HG02798 (cell line): ENCODE results near the gene PKP1.
A peak's percentile ranks its signal among the peaks of the same experiment; 100 is the strongest.

Source experiments
- ATAC-seq: cut with Tn5 transposase; IDR thresholded peaks from one replicate; pipeline ENCODE4 v1.9.1; 2021; ENCODE audit warnings: mild to moderate bottlenecking; ENCODE audit not compliant: unreplicated experiment, poor library complexity

Gene PKP1

DNA sequence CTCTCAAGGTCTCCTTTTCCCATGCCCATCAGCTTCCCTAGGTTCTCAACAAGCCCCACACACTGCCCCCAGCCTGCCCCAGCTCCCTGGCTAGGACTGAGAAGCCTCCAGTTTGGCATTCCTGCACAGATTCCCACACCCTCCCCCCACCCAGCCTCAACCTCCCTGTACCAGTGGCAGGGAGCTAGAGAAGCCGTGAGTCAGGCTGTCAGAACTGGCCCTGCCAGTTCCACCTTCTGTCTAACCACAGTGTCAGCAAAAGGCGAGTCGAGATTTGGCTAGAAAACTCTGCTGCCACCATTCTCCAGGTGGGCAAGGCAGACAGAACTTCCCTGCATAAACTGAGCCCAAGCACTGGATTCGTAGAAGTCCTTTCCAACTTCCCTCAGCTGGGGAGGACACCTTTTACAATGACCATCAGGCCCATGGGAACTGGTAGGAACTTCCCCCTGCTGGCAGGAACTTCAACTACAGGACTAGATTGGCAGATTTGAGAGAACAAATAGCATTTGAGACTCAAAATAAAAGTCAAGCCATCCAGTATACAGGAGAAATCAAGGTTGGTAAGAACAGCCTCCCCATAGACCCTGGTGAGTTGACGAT, 63.1 kb downstream of the PKP1 start:
- ATAC-seq, result no peak

DNA sequence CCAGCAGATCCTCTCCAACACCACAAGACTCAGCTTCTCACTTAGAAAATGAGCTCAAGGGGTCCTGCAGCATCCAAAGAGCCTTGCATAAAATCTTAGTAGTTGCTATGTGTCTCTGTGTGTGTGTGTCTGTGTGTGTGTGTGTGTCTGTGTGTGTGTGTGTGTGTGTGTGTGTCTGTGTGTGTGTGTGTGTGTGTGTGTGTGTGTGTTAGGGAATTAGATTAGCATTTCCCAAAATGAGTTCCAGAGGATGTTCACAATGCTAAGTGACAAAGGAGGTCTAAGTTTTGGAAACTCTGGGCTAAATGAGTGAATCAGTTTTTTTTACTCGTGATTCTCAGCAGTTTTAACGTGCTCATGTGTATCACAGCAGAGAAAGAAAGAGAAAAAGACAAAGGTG, 63.7 kb downstream of the PKP1 start:
- ATAC-seq, result no peak

DNA sequence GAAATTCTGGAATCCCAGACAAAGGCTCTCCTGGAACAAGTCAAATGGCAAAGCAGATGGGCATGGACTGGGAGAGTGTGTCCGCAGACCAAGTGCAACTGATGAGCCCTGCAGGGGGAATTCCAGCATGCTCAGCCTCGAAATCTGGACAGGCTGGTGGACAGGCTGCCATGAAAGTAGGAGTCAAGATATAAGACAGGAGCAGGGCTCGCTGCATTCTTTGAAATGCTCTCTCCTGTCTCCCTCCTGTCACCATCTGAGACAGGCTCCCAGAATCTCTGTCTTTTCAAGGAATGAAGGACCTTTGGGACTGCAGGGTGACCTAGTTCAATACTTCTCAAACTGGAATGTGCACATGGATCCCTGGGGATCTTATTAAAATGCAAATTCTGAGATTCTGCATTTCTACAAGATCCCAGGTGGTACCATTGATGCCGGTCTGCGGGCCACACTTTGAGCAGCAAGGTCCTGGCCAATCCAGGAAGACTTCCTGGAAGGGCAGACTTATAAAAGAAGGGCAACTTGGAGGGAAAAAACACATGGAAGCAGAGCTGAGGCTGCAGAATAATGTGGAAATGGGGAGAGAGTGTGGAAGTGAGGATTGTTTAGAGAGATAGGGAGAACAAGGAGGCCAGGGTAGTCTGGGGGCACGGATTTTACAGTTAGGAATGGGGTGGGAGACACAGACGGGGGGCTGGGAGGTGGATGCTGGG, 64.3 kb downstream of the PKP1 start:
- ATAC-seq, result no peak

DNA sequence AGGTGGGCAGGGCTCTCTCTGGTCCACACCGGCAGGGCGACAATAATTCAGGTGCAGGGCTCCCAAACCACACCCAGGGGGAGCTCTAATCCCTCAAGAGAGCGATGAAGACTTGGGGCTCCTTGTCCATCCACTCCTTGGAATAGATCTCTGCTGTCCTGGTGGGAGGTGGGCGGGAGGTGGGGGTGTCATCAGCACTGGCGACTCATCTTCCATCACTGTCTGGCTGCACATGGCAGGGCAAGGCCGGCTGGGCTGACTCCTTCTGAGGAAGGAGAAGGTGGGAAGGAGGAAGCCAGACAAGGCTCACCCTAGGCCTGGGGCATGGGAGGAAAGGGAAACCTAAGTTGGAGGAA, 64.9 kb downstream of the PKP1 start:
- ATAC-seq, result peak; percentile 69

DNA sequence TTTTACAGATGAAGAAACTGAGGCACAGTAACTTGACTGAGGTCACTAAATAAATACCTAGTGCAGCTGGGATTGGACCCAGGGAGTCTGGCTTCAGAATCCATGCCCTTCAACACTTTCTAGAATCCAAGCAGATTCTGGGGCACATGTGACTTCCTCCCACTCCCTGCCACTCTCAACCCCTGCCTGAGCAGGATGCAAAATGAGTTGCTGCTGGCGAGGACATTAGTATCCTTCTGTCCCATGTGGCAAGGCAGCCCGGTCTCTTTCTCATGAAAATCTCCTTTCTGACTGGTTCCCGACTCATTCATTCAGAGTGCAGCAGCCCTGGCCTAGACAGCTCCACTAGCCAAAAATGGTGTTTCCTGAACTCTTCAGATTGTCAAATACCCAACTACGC, 65.8 kb downstream of the PKP1 start:
- no peak for ATAC-seq

DNA sequence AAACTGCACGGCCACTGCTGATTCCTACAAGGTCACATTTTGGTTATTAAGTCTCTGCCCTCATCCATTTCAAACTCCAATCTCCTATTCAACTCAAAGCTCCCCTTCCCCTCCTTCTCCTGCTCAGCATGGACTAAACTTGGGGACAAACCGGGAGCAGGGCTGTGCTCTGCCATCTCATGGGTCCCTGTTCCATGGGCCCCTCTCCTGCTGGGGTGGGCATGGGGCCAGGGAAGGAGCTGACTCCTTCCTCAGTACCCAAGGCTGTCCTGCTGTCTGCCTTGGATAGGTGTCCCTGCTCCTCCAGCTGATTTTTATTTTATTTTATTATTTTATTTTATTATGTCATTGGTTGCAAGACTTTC, 67.0 kb downstream of the PKP1 start:
- ATAC-seq, result no peak

DNA sequence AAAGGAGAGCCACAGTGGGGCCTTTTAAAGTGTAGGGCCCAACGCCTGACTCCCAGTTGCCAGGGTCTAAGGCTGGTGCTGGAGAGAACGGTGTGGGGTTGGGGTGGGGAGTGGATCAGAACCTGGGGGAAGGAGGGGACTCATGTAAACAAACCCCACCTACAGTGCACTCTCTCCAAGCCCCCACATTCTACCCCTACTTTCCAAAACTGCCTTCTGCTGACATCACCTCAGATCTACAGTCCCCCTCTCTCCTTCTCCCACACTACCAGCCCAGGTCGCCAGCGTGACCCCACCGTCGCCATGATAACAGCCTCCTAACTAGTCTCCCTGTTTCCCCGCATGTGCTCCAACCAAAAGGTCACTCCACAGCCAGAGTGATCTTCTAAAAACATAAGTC, 67.6 kb downstream of the PKP1 start:
- ATAC-seq, result no peak

DNA sequence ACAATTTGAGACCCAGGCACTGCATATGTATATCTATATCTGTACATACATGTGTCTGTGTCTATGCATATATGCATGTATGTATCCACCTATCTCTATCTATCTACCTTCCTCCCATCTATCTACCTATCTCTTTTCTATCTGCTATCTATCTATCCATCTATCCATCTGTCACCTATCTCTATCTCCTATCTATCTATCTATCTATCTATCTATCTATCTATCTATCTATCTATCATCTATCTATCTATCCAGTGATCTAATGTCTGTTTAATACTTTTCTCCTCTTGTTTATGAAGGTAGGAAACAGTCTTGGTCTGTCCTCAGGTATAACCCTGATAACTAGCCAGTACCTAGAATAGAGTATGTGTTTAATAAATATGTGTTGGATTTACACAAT, 68.3 kb downstream of the PKP1 start:
- no peak for ATAC-seq

DNA sequence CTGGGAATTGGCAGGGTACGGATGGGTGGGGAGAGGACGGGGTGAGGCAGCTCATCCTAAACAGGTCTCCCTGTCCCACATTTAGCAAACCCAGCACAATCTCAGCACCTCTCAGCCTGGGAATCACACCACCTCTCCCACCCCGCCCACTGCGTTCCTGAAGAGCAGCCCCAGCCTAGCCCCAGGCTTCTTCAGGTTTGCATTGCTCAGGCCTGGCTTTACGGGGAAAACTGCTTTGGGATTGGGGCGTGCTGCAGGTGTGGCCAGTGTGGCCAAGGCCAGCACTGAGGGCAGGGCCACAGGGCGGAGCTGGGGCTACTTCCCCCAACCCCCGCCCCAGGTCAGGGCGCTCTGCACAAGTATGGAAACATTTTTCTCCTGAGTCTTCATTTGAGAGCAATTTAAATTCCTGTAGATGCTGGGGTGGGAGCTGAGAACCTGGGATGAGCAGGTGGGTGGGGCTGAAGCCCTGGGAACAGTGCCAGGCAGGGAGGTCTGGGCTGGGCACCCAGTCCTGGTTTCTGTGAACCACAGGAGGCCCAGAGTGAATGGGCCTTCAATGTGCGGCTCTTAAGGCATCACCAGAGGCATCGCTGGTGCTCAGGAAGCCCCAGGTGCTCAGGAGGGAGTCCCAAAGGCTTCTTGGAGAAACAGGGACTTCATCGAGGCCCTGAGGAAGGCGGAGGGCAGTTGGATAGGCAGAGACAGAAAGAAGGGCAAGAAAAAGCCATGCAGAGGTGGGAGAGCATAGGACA, 70.1 kb downstream of the PKP1 start:
- no peak for ATAC-seq

DNA sequence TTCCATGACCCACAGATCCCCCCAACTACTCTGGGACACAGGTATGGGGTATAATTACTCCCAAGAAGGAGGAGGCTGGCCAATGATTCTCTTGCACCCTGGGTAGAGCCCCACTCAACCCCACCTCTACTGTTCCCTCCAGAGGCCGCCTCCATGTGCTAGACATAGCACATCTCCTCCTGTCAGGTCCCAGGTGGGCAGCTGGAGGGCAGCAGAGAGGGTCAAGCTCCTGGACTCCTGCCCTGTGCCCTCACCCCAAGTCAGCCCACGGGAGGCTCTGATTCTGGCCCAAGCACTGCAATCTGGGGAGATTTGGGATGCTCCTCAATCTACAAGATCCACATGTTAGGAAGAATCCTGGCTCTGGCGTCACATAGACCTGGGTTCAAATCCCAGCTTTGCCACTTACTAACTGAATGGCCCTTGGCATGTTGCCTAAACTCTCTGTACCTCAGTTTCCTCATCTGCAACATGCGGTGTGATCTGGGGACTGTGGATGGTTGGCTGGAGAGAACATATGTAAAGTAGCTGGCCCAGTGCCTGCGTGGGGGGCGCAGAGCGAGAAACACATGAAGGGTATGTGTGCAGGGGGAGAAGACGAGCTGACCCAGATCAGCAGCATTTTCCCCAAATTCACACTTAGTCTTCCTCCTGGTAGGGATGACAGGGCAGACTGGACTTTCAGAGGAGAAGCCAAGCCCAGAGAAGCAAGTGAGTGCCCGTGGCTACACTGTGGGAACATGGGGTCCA, 71.0 kb downstream of the PKP1 start:
- no peak for ATAC-seq

DNA sequence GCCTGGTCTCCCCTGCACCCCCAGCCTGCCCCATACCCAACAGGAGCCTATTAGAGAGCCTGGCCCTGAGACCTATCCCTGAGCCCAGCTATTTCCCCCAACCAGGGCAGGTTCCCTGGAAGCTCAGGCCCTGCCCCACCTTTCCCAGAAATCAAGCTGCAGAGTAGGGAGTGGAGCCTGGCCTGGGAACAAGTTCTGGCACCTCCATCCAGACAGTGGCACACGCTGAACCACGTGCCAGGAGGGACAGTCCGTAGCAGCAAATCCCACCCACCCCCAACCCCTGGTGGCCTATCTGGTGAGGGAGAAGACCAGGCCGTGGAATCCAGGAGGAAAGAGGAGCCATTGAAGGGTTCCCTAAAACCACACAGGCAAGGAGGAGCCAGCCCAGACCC, 71.6 kb downstream of the PKP1 start:
- no peak for ATAC-seq

DNA sequence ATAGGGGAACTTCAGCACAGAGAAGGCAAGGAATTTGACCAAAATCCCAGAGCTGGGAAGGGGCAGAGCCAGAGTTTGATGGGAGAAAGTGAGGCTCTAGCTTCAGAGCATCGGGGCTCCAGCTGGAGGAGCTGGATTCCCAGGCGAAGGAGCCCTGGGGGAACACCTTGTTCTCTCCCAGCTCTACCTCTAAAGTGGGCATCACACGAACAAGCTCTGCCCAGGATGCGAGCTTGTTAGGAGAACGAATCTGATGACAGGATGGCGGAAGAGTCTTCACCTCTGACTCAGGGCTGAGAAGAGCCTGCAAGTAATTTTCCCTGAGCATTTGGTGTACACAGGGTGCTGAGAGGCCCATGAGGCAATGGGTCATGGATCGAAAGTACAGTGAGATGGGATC, 72.2 kb downstream of the PKP1 start:
- ATAC-seq, result no peak

DNA sequence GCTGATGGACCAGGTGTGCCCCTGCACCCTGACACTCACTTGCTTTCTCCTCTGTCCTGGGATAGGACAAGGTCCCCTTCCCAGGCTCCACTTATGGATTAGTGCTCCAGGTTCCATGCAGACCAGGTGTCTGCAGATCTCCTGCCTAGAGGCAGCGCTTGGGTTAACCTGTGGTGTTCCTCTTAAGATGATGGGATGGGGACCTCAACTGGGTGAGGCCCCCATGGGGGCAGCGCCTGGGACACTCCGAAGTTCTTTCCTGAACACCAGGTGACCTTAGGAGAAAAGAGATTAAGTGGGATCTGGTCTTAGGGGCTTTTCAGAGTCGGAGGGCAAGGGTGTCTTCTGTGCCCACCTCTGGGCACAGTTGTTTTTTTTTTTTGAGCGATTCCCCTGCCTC, 72.9 kb downstream of the PKP1 start:
- no peak for ATAC-seq

DNA sequence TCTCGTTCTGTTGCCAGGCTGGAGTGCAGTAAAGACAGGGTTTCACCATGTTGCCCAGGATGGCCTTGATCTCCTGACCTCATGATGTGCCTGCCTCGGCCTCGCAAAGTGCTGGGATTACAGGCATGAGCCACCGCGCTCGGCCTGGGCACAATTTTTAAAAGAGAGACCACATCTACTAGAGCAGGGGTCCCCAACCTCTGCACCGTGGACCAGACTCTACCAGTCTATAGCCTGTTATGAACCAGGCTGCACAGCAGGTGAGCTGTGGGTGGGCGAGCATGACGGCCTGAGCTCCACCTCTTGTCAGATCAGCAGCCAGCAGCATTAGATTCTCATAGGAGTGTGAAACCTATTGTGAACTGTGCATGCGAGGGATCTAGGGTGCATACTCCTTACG, 73.4 kb downstream of the PKP1 start:
- no peak for ATAC-seq

DNA sequence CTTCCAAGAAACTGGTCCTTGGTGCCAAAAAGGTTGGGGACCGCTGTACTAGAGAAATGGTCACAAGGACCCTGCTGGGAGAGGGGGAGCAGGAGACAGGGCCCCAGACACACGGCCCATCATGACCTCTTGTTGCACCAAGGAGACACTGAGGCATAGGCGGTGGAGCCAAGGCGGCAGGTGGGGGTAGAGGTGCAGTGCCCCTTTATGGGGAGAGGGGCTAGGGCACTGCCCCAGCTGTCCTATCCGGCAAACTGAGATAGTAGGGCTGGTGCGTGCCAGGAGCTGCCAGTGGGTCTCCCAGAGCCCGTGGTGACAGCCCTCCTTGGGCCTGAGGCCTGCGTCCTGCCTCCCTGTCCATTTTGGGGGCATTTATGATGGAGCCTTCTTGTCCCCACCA, 73.9 kb downstream of the PKP1 start:
- no peak for ATAC-seq

DNA sequence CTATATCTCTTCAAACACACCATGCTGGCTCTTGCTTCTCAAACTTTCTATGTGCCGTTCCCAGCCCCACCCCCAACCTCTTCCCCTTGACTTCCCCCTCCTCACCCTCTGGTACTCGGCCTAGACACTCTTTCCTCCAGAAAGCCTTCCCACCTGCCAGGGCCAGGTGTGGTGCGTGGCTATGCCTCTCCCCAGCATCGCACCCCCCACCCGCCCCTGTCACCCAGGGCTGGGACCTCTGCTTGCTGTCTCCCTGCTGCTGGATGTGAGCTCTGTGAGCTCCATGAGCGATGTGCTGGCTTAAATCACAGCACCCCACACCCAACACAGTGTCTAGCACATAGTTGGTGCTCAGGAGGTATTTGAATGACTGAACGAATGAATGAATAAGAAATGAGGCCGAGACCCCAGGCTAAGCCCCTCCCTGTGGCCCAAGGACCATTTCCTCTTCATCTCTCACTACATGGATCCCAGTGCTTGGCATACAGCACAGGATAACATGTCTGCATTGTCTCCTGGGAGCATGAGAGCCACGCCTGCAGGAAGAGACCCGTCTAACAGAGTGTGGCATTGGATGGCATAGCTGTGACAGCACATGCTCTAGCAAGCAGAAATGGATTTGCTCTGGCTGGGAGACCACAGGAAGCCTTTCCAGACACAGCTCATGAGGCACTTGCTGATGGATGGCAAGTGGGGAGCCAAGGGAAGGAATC, 74.5 kb downstream of the PKP1 start:
- no peak for ATAC-seq

DNA sequence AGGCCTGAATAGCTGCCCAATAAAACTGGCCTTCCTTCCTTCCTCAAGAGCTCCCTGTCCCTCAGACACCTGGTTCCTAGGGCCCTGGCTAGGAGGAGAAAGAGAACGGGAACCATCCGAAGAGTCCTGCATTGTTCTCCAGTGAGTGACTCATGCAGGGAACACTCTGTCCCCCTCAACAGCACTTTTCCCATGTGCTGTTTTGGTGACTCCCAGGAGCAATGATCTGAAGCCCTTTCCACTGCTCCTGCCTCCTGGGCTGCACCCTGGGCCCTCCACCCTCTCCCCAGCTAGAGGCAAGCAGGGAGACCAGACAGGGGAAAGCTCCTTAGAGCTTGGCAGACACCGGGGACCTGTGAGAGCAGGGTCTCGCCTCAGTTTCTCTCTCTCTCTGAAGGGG, 75.3 kb downstream of the PKP1 start:
- no peak for ATAC-seq

DNA sequence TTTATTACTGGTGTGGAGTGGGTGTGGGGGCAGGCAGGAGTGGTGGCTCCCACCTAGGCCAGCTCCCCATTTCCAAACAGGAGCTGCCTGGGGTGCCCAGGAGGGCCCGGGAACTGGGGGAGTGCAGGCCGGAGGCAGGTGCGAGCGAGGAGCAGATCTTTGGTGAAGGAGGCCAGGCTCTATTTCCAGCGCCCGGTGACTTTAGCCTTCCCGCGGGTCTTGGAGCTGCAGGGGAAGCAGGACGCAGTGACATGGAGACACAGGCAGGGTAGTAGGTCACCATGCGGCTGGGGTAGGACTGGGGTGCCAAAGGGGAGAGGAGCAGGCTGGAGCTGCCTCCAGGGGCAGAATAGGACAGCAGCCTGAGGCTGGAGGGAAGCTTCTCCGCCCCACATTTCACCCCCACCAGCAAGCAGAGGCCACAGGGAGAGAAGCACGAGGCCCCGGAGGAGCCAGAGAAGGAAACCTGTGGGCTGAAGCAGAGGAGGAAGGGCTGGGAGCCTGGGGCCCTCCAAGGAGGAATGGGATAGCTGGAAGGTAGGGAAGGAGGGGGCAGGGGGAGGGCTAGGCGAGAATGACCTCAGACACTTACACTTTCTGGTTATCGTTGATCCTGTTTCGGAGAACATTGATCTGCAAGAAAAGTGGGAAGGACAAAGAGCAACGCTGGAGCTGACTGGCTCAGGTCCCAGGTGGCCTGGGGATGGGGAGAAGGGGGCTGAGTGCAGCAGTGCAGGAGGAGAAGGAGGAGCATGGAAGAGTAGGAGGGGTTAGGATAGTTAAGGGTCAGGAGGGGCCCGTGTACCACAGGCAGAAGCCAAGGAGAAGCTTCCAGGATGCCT, 75.9 kb downstream of the PKP1 start:
- no peak for ATAC-seq

DNA sequence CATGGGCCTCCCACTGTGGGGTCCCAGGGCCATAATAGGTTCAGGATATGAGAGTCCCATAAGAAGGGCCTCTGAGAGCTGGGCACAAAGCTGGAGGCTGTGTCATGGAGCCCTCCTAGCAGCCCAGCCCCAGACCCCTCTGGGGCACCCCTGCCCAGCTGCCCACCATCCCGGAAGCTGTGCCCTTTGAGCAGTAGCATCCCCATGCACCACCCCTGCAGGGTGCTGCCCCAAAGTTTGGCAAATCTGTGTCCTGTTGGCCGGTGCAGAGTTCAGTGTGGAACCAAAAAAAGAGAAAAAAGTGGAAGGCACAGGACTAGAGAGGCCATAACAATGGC, 76.5 kb downstream of the PKP1 start:
- no peak for ATAC-seq

DNA sequence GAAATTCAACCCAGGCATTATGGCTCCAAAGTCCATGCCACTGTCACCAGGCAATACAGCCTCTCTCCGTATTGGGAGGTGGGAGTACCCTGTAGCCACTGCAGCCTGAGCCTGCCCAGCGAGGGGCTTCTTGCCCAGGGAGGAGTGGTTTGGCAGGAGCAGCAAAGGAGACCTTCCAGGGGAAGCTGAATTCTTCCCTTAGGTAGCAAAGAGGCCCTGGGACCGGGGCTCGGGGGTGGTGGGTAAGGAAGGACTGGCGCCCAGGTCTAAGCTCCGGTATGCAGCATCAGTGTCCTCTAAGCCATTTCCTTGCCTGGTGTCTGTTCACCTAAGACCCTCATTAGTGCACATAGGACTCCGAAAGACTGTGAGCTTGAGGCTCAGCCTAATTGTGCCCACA, 77.2 kb downstream of the PKP1 start:
- no peak for ATAC-seq
